Hematopoietic multipotent progenitor cell (in vitro differentiated cells): ENCODE results near the gene IKZF2. TPM values are rescaled to one million over a fixed set of nuclear protein-coding genes. Genes with fewer than 3 reads are reported as not detected.

Experiments used
- DNase-seq, 3 donors: peaks; one replicate each; pipeline ENCODE4 v3.0.0-alpha.2; 2011 to 2015; ENCODE audit warnings: low read depth in 2 of 3, low spot score in 2 of 3
- total RNA-seq: library from RNA; depleted of rRNA; stranded (reverse); fragments of >200 nt; gene quantifications from one replicate; pipeline ENCODE4 v1.2.3, GENCODE V29; 2012

Gene IKZF2
- 43.1 TPM for total RNA-seq

- peak; percentile 49 to 94 (median 89) for DNase-seq
Measured at GRCh38 chr2:213151437-213152064, at the start of gene IKZF2. Gene IKZF2, minus strand, starts transcription at chr2:213151612. Its CDS starts 2,983 bp downstream, at chr2:213148629.

GRCh38 chr2:213199871-213200270 is 48.5 kb upstream of the IKZF2 start:
- DNase-seq, result no peak

- no peak for DNase-seq
Measured at GRCh38 chr2:213189001-213189899, 37.8 kb upstream of the IKZF2 start.

GRCh38 chr2:213188533-213188867 is 37.1 kb upstream of the IKZF2 start:
- no peak for DNase-seq

- no peak for DNase-seq
Measured at GRCh38 chr2:213187833-213188532, 36.6 kb upstream of the IKZF2 start.

DNA sequence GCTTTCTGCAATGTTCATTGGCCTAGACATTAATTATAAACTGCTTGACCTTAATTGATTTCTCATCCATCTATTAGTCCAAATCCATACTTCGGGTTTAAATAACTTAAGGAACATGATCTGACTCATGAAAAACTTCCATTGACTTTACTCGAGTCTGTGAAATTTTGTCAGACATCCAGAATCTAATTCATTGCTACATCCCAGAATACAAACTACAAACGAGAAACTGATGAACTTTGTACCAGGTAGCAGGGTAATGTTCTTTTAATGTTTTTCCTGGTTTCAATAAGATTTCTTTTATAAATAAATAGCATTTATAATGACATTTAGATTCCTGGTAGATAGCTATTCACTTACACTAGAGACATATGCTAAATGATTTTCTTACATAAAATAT is 36.0 kb upstream of the IKZF2 start:
- DNase-seq, result no peak

DNA sequence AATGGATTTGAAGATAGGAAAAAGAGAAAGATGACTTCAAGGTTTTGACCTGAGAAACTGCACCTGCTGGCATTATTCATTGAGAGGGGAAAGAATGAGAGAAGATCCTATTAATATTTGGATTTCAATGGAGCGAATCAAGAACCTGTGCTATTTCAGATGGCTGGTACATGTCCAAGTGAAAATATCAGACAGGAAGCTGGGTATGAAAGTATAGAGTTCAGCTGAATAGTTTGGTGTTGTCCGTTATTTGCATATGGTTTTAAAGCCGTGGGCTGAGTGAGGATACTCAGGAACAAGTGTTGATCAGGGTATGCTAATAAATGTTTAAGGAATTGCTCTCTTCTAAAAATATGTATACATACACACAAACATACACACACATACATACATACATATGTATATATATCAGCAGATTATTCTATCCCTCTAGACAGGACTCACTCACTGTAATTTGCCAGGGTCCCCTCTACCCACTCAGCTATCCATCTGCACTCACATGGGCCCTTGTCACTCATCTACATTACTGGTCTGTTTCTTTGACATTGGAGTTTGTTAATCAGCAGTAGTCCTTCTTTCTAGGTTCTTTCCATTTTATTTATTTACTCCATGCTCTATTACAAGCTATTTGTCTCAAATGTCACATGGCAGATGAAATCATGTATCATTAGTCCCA is 33.9 kb upstream of the IKZF2 start:
- no peak for DNase-seq

GRCh38 chr2:213181712-213182111 is 30.3 kb upstream of the IKZF2 start:
- DNase-seq, result no peak

- DNase-seq, result no peak
Measured at GRCh38 chr2:213177679-213178078, 26.3 kb upstream of the IKZF2 start.

DNA sequence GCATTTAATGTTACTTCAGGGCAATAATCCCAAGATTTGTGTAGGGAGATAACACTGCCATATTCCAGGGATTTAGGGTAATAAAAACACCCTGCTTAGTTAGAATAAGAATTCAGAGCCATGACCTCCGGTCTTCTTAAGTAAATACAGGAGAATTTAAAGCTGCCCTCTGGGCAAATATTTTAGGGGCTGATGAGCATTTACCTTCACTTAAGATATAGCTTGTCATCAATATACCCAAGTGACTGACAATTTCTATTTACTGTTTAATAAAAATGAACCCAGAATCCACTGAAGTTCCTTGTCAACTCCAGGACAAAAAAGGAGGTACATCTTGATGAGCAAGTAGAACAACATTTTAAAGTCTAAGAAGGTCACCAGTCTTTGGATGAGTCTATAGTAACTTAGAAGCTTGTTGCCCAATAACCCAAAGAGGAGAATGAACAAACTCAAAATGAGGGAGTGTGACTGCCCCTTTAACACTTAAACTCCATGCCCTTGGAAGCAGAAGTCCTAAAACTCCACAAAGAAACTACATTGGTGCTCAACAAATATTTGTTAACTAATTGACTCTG is 24.3 kb upstream of the IKZF2 start:
- no peak for DNase-seq

DNA sequence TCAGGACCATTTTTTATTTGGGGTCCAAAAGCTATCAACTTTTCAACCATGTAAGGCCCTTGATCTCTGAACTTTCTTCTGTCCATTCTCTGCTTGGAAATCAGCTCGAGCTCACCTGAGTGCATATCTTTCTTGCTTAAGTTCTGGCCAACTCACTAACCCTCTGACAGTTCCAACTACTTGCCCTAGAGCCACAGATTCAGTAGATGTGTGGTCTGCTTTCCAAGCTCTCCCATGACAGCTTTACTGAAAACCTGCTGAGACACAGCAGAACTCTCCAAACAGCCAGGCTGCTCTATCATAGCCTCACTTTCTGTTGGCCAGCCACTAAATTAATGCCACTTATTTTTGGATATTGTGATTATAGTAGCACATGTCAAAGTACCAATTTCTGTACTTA is 21.2 kb upstream of the IKZF2 start:
- no peak for DNase-seq

DNA sequence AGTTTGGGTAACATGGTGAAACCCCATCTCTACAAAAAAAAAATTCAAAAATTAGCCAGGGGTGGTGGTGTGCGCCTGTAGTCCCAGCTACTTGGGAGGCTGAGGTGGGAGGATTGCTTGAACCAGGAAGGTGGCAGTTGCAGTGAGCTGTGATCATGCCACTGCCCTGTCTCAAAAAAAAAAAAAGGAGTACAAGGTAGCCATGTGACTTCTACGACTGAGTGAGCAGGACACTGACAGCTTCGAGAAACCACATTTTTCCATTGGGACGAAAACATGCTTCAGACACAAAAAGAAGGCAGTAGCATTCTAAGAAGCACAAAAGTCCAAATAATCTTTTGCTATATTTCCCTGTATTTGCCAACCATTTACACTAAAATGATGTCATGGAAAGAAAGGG is 19.7 kb upstream of the IKZF2 start:
- DNase-seq, result no peak

GRCh38 chr2:213167271-213167930 is 16.0 kb upstream of the IKZF2 start:
- DNase-seq, result peak in 1 of 3 donors; percentile 21

DNA sequence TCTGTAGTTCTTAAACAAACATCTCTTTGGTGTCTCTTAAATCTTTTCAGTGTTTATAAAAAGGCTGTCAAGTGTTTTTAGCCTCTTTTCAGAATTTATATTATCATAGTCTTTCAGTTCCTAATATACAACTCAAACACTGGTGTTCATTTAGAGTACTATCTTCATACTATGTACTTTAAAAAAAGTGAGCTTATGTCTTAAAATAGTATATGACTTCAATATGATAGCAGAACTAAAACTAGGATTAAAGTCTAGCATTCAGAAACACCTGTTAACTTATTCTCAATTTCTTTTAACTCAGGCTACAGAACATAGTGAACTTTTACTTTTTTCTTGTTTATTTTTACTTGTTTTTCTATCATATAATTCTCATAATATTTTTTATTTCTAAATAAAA is 14.7 kb upstream of the IKZF2 start:
- no peak for DNase-seq

GRCh38 chr2:213164263-213164662 is 12.9 kb upstream of the IKZF2 start:
- peak in 1 of 3 donors; percentile 32 for DNase-seq

GRCh38 chr2:213162516-213163118 is 11.2 kb upstream of the IKZF2 start:
- DNase-seq, result no peak

DNA sequence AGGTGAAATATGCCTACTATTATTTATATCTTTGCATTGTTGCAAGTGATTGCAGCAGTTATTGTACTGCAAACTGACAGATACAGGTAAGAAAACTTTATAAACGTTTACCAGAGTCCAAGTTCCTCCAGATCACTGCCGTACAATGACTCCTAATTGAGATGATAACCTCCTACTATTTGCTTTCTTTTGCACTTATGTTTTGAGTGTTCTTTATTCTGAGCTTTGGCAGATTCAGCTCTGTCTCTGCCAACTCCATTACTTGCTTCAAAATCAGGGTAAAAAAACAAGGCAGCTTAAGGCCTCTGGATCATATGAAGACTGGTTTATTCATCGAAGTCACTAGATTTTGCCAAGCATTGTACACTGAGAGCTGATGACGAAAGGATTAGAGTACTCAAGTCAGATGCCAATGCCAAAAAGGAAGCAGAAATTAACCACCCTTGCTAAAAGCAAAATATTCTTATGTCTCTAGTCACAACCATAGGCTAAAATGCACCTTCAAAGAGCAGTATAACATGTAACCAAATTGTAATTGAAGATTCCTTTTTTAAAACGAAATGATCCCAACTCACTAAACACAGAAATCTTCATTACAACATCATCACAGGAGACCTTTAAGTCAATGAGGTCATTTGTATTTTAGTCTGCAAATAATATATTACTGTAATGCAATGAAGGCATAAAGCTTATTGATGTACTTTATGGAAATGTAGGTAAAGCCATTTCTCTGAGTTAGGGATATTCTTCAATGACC is 10.5 kb upstream of the IKZF2 start:
- no peak for DNase-seq

GRCh38 chr2:213159768-213160167 is 8.4 kb upstream of the IKZF2 start:
- DNase-seq, result no peak

GRCh38 chr2:213157242-213157641 is 5.8 kb upstream of the IKZF2 start:
- no peak for DNase-seq
